Tibial nerve (tissue), 4 donors: ENCODE results near the gene RAP1GAP. TPM values are rescaled to one million over a fixed set of nuclear protein-coding genes. Genes with fewer than 3 reads are reported as not detected.

ENCODE experiments used
- DNase-seq, 2 donors: peaks; one replicate each; pipeline ENCODE4 v3.0.0-alpha.2; 2019; ENCODE audit warnings: low spot score in 2 of 2
- H3K27ac ChIP-seq, 4 donors: fragments of 200-600 bp; sonication (generic) in 3 of 4; one replicate each; pipeline ENCODE4 v1.5.1; 2017 to 2019; ENCODE audit warnings: mild to moderate bottlenecking in 1 of 4
- H3K27me3 ChIP-seq, 2 donors: fragments of 200-600 bp; sonication (generic) in 1 of 2; one replicate each; pipeline versions ENCODE4 v1.5.1 to v1.6.0; 2017 to 2019
- H3K36me3 ChIP-seq, 3 donors: fragments of 200-600 bp; sonication (generic); one replicate each; pipeline ENCODE4 v1.5.1; 2018 to 2019
- H3K4me1 ChIP-seq, 4 donors: fragments of 200-600 bp; sonication (generic) in 3 of 4; one replicate each; pipeline ENCODE4 v1.5.1; 2017 to 2019
- H3K4me3 ChIP-seq, 4 donors: fragments of 200-600 bp; sonication (generic) in 3 of 4; one replicate each; pipeline ENCODE4 v1.5.1; 2017 to 2019; ENCODE audit warnings: mild to moderate bottlenecking in 1 of 4, moderate library complexity in 1 of 4
- H3K9me3 ChIP-seq, 4 donors: fragments of 200-600 bp; sonication (generic) in 3 of 4; one replicate each; pipeline ENCODE4 v1.5.1; 2017 to 2019
- CTCF ChIP-seq, 5 experiments: fragments of 200-600 bp in 3 of 5; fragments of 450-650 bp in 2 of 5; sonication (generic) in 3 of 5; IDR thresholded peaks; one replicate each; pipeline ENCODE4 v1.5.1; 2016 to 2019; ENCODE audit warnings: antibody characterized with exemption in 5 of 5, mild to moderate bottlenecking in 3 of 5, moderate library complexity in 2 of 5
- EP300 ChIP-seq, 2 donors: sonication (generic); formaldehyde crosslinking; IDR thresholded peaks; one replicate each; pipeline ENCODE4 v1.6.1; 2017; ENCODE audit warnings: antibody characterized with exemption in 2 of 2, mild to moderate bottlenecking in 1 of 2
- POLR2A ChIP-seq, 2 donors: fragments of 450-650 bp; IDR thresholded peaks; one replicate each; pipeline ENCODE4 v1.6.1; 2017; ENCODE audit warnings: antibody characterized with exemption in 2 of 2, mild to moderate bottlenecking in 2 of 2, moderate library complexity in 2 of 2
- WGBS, 2 donors: methylation state at CpG; one replicate each; pipeline ENCODE4 v1.1.5; 2018; 5-methylcytosine and 5-hydroxymethylcytosine counted together
- total RNA-seq, 4 donors: library from RNA; depleted of rRNA; stranded (reverse); fragments of >200 nt; gene quantifications; one replicate each; pipeline ENCODE4 v1.1.0, GENCODE V29; 2016

The RAP1GAP gene
- total RNA-seq, 4 donors from 2014 or later, result 2.4 to 5.1 (median 4.6) TPM

- DNase-seq, result no peak
- Histone ChIP-seq H3K4me3 (peak overlapping the region; percentile 37 to 59 (median 38)), H3K27me3 (peaks cover 0 to 24% of the 10 kb centered on the region in 2 donors), H3K36me3 (no peaks in the 10 kb centered on the region), H3K4me1 (peaks cover 0 to 56% (median 14%) of the 10 kb centered on the region in 4 donors), H3K9me3 (no peaks in the 10 kb centered on the region), H3K27ac (peak overlapping the region; percentile 66 to 91 (median 82))
- WGBS, 2 donors, result 4 to 13% methylated on average over 9 to 35 of the region's 80 CpGs
- TF ChIP-seq CTCF (IDR thresholded peaks at IDR 0.05) (no peak), EP300 (IDR thresholded peaks at IDR 0.05) (peak in 1 of 2 donors; percentile 54)
These were observed 17.7 kb downstream of the RAP1GAP start for GRCh38 chr1:21651214-21652042.

GRCh38 chr1:21650400-21650799 lies 18.8 kb downstream of the RAP1GAP start:
- H3K4me3 ChIP-seq, result peak overlapping the region in 1 of 4 donors; percentile 59
- 37 to 55% methylated on average over 9 of the region's 9 CpGs for WGBS, 2 donors
- peaks cover 0 to 24% of the 10 kb centered on the region in 2 donors for H3K27me3 ChIP-seq
- H3K27ac ChIP-seq, result peak overlapping the region; percentile 63 to 91 (median 72)
- DNase-seq, result no peak
- no peaks in the 10 kb centered on the region for H3K9me3 ChIP-seq
- H3K4me1 ChIP-seq, result peaks cover 0 to 50% (median 13%) of the 10 kb centered on the region in 4 donors
- TF ChIP-seq EP300 (IDR thresholded peaks at IDR 0.05), result no peak
- no peak for TF ChIP-seq POLR2A (IDR thresholded peaks at IDR 0.05)
- TF ChIP-seq CTCF (IDR thresholded peaks at IDR 0.05), result no peak
- H3K36me3 ChIP-seq, result no peaks in the 10 kb centered on the region

- DNase-seq, result no peak
- Histone ChIP-seq H3K27me3 (peaks cover 0 to 24% of the 10 kb centered on the region in 2 donors), H3K36me3 (no peaks in the 10 kb centered on the region), H3K9me3 (no peaks in the 10 kb centered on the region), H3K27ac (peak overlapping the region in 1 of 4 donors; percentile 91), H3K4me3 (no peak overlapping the region), H3K4me1 (peaks cover 0 to 44% (median 13%) of the 10 kb centered on the region in 4 donors)
- 62 to 63% methylated on average over 2 of the region's 2 CpGs for WGBS, 2 donors
- no peak for TF ChIP-seq POLR2A (IDR thresholded peaks at IDR 0.05)
- no peak for TF ChIP-seq CTCF (IDR thresholded peaks at IDR 0.05)
- no peak for TF ChIP-seq EP300 (IDR thresholded peaks at IDR 0.05)
These were observed 19.8 kb downstream of the RAP1GAP start for GRCh38 chr1:21649315-21649714.

- 71% methylated on average over 6 of the region's 10 CpGs; no CpG with 5 or more reads in 1 of the 2 donors for WGBS, 2 donors
- Histone ChIP-seq H3K9me3 (no peaks in the 10 kb centered on the region), H3K27ac (peak overlapping the region in 1 of 4 donors; percentile 91), H3K4me3 (no peak overlapping the region), H3K4me1 (peaks cover 0 to 39% (median 13%) of the 10 kb centered on the region in 4 donors), H3K27me3 (peaks cover 0 to 24% of the 10 kb centered on the region in 2 donors), H3K36me3 (no peaks in the 10 kb centered on the region)
- no peak for TF ChIP-seq CTCF (IDR thresholded peaks at IDR 0.05)
- no peak for TF ChIP-seq EP300 (IDR thresholded peaks at IDR 0.05)
- no peak for TF ChIP-seq POLR2A (IDR thresholded peaks at IDR 0.05)
- no peak for DNase-seq
These were observed 20.4 kb downstream of the RAP1GAP start for GRCh38 chr1:21648791-21649190.

- WGBS, 2 donors, result 61 to 62% methylated on average over 4 of the region's 4 CpGs
- Histone ChIP-seq H3K27ac (peak overlapping the region in 1 of 4 donors; percentile 91), H3K4me1 (peaks cover 0 to 35% (median 13%) of the 10 kb centered on the region in 4 donors), H3K4me3 (no peak overlapping the region), H3K27me3 (peaks cover 0 to 24% of the 10 kb centered on the region in 2 donors), H3K9me3 (no peaks in the 10 kb centered on the region), H3K36me3 (no peaks in the 10 kb centered on the region)
- TF ChIP-seq POLR2A (IDR thresholded peaks at IDR 0.05), result no peak
- no peak for TF ChIP-seq EP300 (IDR thresholded peaks at IDR 0.05)
- TF ChIP-seq CTCF (IDR thresholded peaks at IDR 0.05), result no peak
- no peak for DNase-seq
These were observed 20.8 kb downstream of the RAP1GAP start for GRCh38 chr1:21648352-21648730.
